Measurements from ENCODE around the gene CYLD. TPM values are rescaled to one million over a fixed set of nuclear protein-coding genes. Genes with fewer than 3 reads are reported as not detected.

The CYLD gene
- total and polyA plus RNA-seq, 2 donors (not counting 3 experiments of a cell fraction or from before 2014, with no cell fraction given), result 7.4 to 21.5 TPM

- no peak overlapping the region for H3K27ac ChIP-seq (ENCODE audit: insufficient read depth, low read depth, low read length)
- dilution Hi-C loops (cut with MboI; ENCODE audit: extremely low pct_ligation_motif_present, low sequenced_read_pairs) (no loop called here), intact Hi-C loops (cut with micrococcal nuclease) (no loop called here)
- no peaks in the 10 kb centered on the region for H3K9me3 ChIP-seq (replicated peaks; ENCODE audit: control insufficient read depth, insufficient read depth, low read length)
- TF ChIP-seq MYC (IDR thresholded peaks at IDR 0.05; ENCODE audit: low read depth, low read length) (no peak), JUN (IDR thresholded peaks at IDR 0.05; ENCODE audit: borderline replicate concordance, insufficient read depth, insufficient read length, low read depth) (no peak), GATA2 (IDR thresholded peaks at IDR 0.05; ENCODE audit: insufficient read depth, insufficient read length, low read depth, low read length) (no peak), POLR2AphosphoS5 (IDR thresholded peaks at IDR 0.05; ENCODE audit: insufficient read depth, low read depth, low read length) (no peak), CTCF (IDR thresholded peaks at IDR 0.05; ENCODE audit: extremely low read depth in 1 of 2, insufficient read depth in 1 of 2, low read depth in 1 of 2, low read length in 2 of 2) (no peak)
- H3K36me3 ChIP-seq (ENCODE audit: control insufficient read depth in 2 of 2, extremely low read depth in 1 of 2, insufficient read depth in 2 of 2, low read length in 2 of 2), result no peaks in the 10 kb centered on the region
- H3K79me2 ChIP-seq (ENCODE audit: control insufficient read depth, insufficient read depth, low read length), result no peaks in the 10 kb centered on the region
- ChIA-PET CTCF (no interaction called here), POLR2A (no interaction called here)
- H4K20me1 ChIP-seq (replicated peaks; ENCODE audit: control insufficient read depth, extremely low read depth, insufficient read depth, low read length), result no peaks in the 10 kb centered on the region
- H2AFZ ChIP-seq (ENCODE audit: low read depth, low read length), result no peak overlapping the region
- H3K4me1 ChIP-seq (ENCODE audit: control insufficient read depth, extremely low read depth, insufficient read depth, low read length), result no peaks in the 10 kb centered on the region
- H3K9ac ChIP-seq (replicated peaks; ENCODE audit: extremely low read depth, insufficient read depth, low read length), result no peak overlapping the region
- DNase-seq (ENCODE audit: low read depth, low spot score), result no peak
- no peaks in the 10 kb centered on the region for H3K27me3 ChIP-seq (ENCODE audit: control insufficient read depth in 2 of 2, insufficient read depth in 2 of 2, low read length in 2 of 2)
- no peak for FAIRE-seq
- H3K9me1 ChIP-seq (replicated peaks; ENCODE audit: control insufficient read depth, extremely low read depth, insufficient read depth, low read length), result no peaks in the 10 kb centered on the region
- BruUV-seq (replicated peaks), result no TSS peak
- no peak overlapping the region for H3K4me3 ChIP-seq (replicated peaks in 1 of 3; ENCODE audit: insufficient read depth in 1 of 3, low read depth in 1 of 3, low read length in 3 of 3)
- H3K4me2 ChIP-seq (ENCODE audit: insufficient read depth, low read length), result no peak overlapping the region
These were observed 86.3 kb downstream of the CYLD start for GRCh38 chr16:50828164-50828702.

- Histone ChIP-seq H3K4me1 (ENCODE audit: control insufficient read depth, extremely low read depth, insufficient read depth, low read length) (no peaks in the 10 kb centered on the region), H4K20me1 (replicated peaks; ENCODE audit: control insufficient read depth, extremely low read depth, insufficient read depth, low read length) (no peaks in the 10 kb centered on the region)
These were observed 88.8 kb downstream of the CYLD start for GRCh38 chr16:50830698-50831097.

More at GRCh38 chr16:50830698-50831097, 88.8 kb downstream of the CYLD start:
- Histone ChIP-seq H3K9me1 (replicated peaks; ENCODE audit: control insufficient read depth, extremely low read depth, insufficient read depth, low read length) (no peaks in the 10 kb centered on the region), H3K27me3 (ENCODE audit: control insufficient read depth in 2 of 2, insufficient read depth in 2 of 2, low read length in 2 of 2) (no peaks in the 10 kb centered on the region), H3K27ac (ENCODE audit: insufficient read depth, low read depth, low read length) (no peak overlapping the region), H3K36me3 (ENCODE audit: control insufficient read depth in 2 of 2, extremely low read depth in 1 of 2, insufficient read depth in 2 of 2, low read length in 2 of 2) (no peaks in the 10 kb centered on the region), H3K79me2 (ENCODE audit: control insufficient read depth, insufficient read depth, low read length) (no peaks in the 10 kb centered on the region), H3K4me3 (replicated peaks in 1 of 3; ENCODE audit: insufficient read depth in 1 of 3, low read depth in 1 of 3, low read length in 3 of 3) (no peak overlapping the region), H3K9ac (replicated peaks; ENCODE audit: extremely low read depth, insufficient read depth, low read length) (no peak overlapping the region), H2AFZ (ENCODE audit: low read depth, low read length) (no peak overlapping the region), H3K4me2 (ENCODE audit: insufficient read depth, low read length) (no peak overlapping the region), H3K9me3 (replicated peaks; ENCODE audit: control insufficient read depth, insufficient read depth, low read length) (no peaks in the 10 kb centered on the region)
- ChIA-PET CTCF (no interaction called here), POLR2A (no interaction called here)
- BruUV-seq (replicated peaks), result no TSS peak
- TF ChIP-seq MAX (IDR thresholded peaks at IDR 0.05; ENCODE audit: insufficient read depth, insufficient read length), result no peak
- no peak for TF ChIP-seq CTCF (IDR thresholded peaks at IDR 0.05; ENCODE audit: extremely low read depth in 1 of 2, insufficient read depth in 1 of 2, low read depth in 1 of 2, low read length in 2 of 2)
- TF ChIP-seq JUN (IDR thresholded peaks at IDR 0.05; ENCODE audit: borderline replicate concordance, insufficient read depth, insufficient read length, low read depth), result no peak
- TF ChIP-seq EZH2 (IDR thresholded peaks at IDR 0.05; ENCODE audit: borderline replicate concordance, low read depth, low read length, severe bottlenecking), result no peak
- TF ChIP-seq FOS (IDR thresholded peaks at IDR 0.05; ENCODE audit: borderline replicate concordance, insufficient read depth, low read length), result no peak
- TF ChIP-seq POLR2A (IDR thresholded peaks at IDR 0.05; ENCODE audit: low read depth, low read length), result no peak
- TF ChIP-seq POLR2AphosphoS5 (IDR thresholded peaks at IDR 0.05; ENCODE audit: insufficient read depth, low read depth, low read length), result no peak
- TF ChIP-seq MYC (IDR thresholded peaks at IDR 0.05; ENCODE audit: low read depth, low read length), result no peak
- TF ChIP-seq GATA2 (IDR thresholded peaks at IDR 0.05; ENCODE audit: insufficient read depth, insufficient read length, low read depth, low read length), result no peak
- intact Hi-C loops (cut with micrococcal nuclease), result no loop called here
- FAIRE-seq, result no peak
- dilution Hi-C loops (cut with MboI; ENCODE audit: extremely low pct_ligation_motif_present, low sequenced_read_pairs), result no loop called here
- DNase-seq (ENCODE audit: low read depth, low spot score), result no peak

All from endothelial cell of umbilical vein (primary cell).